Measurements from ENCODE around the gene ZNF669. TPM values are rescaled to one million over a fixed set of nuclear protein-coding genes. Genes with fewer than 3 reads are reported as not detected.
"Not testable (repeated sequence)": the region's sequence is repeated elsewhere in the genome, so short reads cannot be mapped to it uniquely, and the experiment has no call there.

Gene ZNF669
- total and polyA plus RNA-seq, 2 experiments from 2014 or later: 13.7 to 25.4 TPM

- TF ChIP-seq CREB1 (CRISPR knock-in tag; IDR thresholded peaks at IDR 0.05; ENCODE audit: low read depth): no peak
- no peak for TF ChIP-seq ETS1 (IDR thresholded peaks at IDR 0.05)
- no peak for TF ChIP-seq NANOG (IDR thresholded peaks at IDR 0.05; ENCODE audit: borderline replicate concordance)
- TF ChIP-seq JUNB (IDR thresholded peaks at IDR 0.05; ENCODE audit: unreplicated experiment): no peak
- TF ChIP-seq EZH2phosphoT487 (IDR thresholded peaks at IDR 0.05; ENCODE audit: unreplicated experiment): no peak
- no peak for TF ChIP-seq POLR2AphosphoS5 (IDR thresholded peaks at IDR 0.05; ENCODE audit: low read depth)
- TF ChIP-seq EZH2 (IDR thresholded peaks at IDR 0.05; ENCODE audit: low read depth, unreplicated experiment): no peak
- TF ChIP-seq, protein P1, sequence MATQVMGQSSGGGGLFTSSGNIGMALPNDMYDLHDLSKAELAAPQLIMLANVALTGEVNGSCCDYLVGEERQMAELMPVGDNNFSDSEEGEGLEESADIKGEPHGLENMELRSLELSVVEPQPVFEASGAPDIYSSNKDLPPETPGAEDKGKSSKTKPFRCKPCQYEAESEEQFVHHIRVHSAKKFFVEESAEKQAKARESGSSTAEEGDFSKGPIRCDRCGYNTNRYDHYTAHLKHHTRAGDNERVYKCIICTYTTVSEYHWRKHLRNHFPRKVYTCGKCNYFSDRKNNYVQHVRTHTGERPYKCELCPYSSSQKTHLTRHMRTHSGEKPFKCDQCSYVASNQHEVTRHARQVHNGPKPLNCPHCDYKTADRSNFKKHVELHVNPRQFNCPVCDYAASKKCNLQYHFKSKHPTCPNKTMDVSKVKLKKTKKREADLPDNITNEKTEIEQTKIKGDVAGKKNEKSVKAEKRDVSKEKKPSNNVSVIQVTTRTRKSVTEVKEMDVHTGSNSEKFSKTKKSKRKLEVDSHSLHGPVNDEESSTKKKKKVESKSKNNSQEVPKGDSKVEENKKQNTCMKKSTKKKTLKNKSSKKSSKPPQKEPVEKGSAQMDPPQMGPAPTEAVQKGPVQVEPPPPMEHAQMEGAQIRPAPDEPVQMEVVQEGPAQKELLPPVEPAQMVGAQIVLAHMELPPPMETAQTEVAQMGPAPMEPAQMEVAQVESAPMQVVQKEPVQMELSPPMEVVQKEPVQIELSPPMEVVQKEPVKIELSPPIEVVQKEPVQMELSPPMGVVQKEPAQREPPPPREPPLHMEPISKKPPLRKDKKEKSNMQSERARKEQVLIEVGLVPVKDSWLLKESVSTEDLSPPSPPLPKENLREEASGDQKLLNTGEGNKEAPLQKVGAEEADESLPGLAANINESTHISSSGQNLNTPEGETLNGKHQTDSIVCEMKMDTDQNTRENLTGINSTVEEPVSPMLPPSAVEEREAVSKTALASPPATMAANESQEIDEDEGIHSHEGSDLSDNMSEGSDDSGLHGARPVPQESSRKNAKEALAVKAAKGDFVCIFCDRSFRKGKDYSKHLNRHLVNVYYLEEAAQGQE (IDR thresholded peaks at IDR 0.05; ENCODE audit: unreplicated experiment): no peak
Measured at GRCh38 chr1:247131236-247131635, 27.1 kb upstream of the ZNF669 start (continued).

- not testable (repeated sequence) for H3K4me1 Mint-ChIP-seq; H4K20me1 ChIP-seq (replicated peaks; ENCODE audit: insufficient read depth); H3K27ac Mint-ChIP-seq; ATAC-seq; H3F3A ChIP-seq (replicated peaks; ENCODE audit: low read depth); H3K27me3 ChIP-seq (ENCODE audit: insufficient read depth); H3K4me1 ChIP-seq (ENCODE audit: insufficient read depth); H3K27me3 Mint-ChIP-seq (ENCODE audit: insufficient read depth, low read depth, poor library complexity); DNase-seq (ENCODE audit: low spot score); H3K9me2 ChIP-seq (ENCODE audit: insufficient read depth); H2AFZ ChIP-seq; H3K27ac ChIP-seq (ENCODE audit: low read depth)
- Mint-ChIP-seq H3K4me3 (peak overlapping the region; percentile 88), H3K9me3 (peaks cover 28% of the 10 kb centered on the region), H3K36me3 (ENCODE audit: low read depth) (peaks cover 33% of the 10 kb centered on the region)
- H3K79me2 ChIP-seq (replicated peaks; ENCODE audit: insufficient read depth): peaks cover 21% of the 10 kb centered on the region
- H3K4me3 ChIP-seq: peak overlapping the region; percentile 59
- H3K4me2 ChIP-seq: peak overlapping the region; percentile 78
- peaks cover 16% of the 10 kb centered on the region; the same call in 1 of the 2 replicates for H3K36me3 ChIP-seq (ENCODE audit: insufficient read depth)
Measured at GRCh38 chr1:247127519-247128282, 23.5 kb upstream of the ZNF669 start.

DNA sequence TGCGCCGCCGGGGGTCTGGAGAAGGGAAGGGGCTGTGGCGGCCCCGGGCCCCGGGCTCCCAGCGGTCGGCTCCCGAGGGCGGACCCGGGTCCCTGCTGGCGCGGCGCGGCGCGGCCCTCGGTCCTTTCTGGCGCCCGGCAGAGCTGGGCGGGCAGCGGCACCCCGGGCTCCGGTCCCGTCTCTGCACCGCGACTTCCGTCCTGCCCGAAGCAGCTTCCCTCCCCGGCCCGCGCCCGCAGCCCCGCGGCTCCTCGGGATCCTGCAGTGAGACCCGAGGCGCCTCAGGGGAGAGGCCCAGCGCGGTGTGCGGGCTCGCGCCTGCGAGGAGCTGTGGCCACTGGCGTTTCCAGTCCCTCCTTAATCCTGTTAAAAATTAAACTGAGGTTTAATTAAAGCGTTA is 22.4 kb upstream of the ZNF669 start:
- H3K4me1 ChIP-seq (ENCODE audit: insufficient read depth); H3K27ac Mint-ChIP-seq; H3K9me2 ChIP-seq (ENCODE audit: insufficient read depth); H3K4me2 ChIP-seq; H3K27me3 Mint-ChIP-seq (ENCODE audit: insufficient read depth, low read depth, poor library complexity); H3K36me3 ChIP-seq (ENCODE audit: insufficient read depth); DNase-seq (ENCODE audit: low spot score); H3K4me3 Mint-ChIP-seq; H3K27me3 ChIP-seq (ENCODE audit: insufficient read depth); H3K4me3 ChIP-seq; H3K27ac ChIP-seq (ENCODE audit: low read depth); H4K20me1 ChIP-seq (replicated peaks; ENCODE audit: insufficient read depth); H2AFZ ChIP-seq; H3K4me1 Mint-ChIP-seq; H3F3A ChIP-seq (replicated peaks; ENCODE audit: low read depth): not testable (repeated sequence)
- peaks cover 14% of the 10 kb centered on the region for H3K79me2 ChIP-seq (replicated peaks; ENCODE audit: insufficient read depth)
- peaks cover 22% of the 10 kb centered on the region for H3K36me3 Mint-ChIP-seq (ENCODE audit: low read depth)
- ATAC-seq: peak; percentile 84
- H3K9me3 Mint-ChIP-seq: peaks cover 17% of the 10 kb centered on the region

DNA sequence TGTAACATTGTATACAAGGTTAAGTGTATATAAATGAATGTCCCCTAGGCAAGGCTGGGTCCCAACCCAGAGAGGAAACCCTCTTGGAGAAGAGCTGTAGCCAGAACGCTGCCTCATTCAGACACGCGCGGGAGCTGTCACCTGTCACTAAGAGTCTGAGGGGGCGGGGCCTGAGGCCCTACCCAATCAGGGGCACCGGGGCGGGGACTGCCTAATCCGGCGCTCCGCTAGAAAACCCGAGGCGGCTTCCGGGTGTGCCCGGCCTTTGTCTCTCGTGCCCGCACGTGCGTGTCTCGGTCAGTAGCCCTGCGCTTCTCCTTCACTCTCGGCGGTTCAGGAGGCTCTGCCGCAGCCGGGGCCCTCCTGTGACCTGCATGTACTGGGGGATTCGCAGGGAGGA is 22.0 kb upstream of the ZNF669 start:
- not testable (repeated sequence) for H3K4me1 ChIP-seq (ENCODE audit: insufficient read depth); H3K27me3 Mint-ChIP-seq (ENCODE audit: insufficient read depth, low read depth, poor library complexity); H3K4me3 ChIP-seq; H2AFZ ChIP-seq; H3K4me1 Mint-ChIP-seq; H3K27ac ChIP-seq (ENCODE audit: low read depth); H3K9me2 ChIP-seq (ENCODE audit: insufficient read depth); H3F3A ChIP-seq (replicated peaks; ENCODE audit: low read depth); DNase-seq (ENCODE audit: low spot score); H3K4me3 Mint-ChIP-seq; H4K20me1 ChIP-seq (replicated peaks; ENCODE audit: insufficient read depth); H3K27ac Mint-ChIP-seq; H3K4me2 ChIP-seq; H3K27me3 ChIP-seq (ENCODE audit: insufficient read depth); H3K36me3 ChIP-seq (ENCODE audit: insufficient read depth)
- peaks cover 12% of the 10 kb centered on the region for H3K79me2 ChIP-seq (replicated peaks; ENCODE audit: insufficient read depth)
- Mint-ChIP-seq H3K36me3 (ENCODE audit: low read depth) (peaks cover 18% of the 10 kb centered on the region), H3K9me3 (peaks cover 16% of the 10 kb centered on the region)
- ATAC-seq: peak; percentile 96
